GM18498 (cell line): ENCODE measurements around the gene DPP7.
"Not testable (repeated sequence)": the region's sequence is repeated elsewhere in the genome, so short reads cannot be mapped to it uniquely, and the experiment has no call there.

Experiments
- ATAC-seq: cut with Tn5 transposase; IDR thresholded peaks from one replicate; pipeline ENCODE4 v1.9.1; 2021; ENCODE audit warnings: mild to moderate bottlenecking, moderate library complexity; ENCODE audit not compliant: unreplicated experiment

Gene DPP7

DNA sequence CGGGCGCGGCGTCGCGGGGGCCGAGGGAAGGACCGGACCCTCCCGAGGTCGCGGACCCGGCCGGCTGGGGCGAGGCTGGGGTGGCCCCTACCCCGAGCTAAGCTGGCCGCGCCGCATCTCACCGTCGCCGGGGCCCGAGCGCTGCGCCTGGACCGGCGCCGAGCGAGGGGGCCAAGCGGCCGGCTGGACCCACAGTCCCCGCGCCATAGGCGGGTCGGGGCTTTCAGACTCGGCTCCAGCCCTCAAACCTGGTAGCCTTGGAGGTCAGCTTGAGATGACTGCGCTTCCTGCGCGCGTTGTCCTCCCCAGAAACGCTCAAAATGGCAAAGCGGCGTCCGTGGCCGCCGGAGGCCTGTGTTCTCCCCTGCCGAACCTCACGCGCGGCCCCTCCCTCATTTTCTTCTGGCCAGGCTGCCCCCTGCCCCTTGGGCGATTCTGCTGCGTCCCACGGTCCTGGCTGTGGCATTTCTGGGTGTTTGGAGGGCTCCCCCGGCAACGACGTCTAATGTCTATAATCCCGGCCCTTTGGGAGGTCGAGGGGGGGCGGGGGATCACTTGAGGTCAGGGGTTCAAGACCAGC, 15.7 kb upstream of the DPP7 start:
- no peak for ATAC-seq

GRCh38 chr9:137129456-137130175, 15.1 kb upstream of the DPP7 start:
- ATAC-seq: peak; percentile 89

DNA sequence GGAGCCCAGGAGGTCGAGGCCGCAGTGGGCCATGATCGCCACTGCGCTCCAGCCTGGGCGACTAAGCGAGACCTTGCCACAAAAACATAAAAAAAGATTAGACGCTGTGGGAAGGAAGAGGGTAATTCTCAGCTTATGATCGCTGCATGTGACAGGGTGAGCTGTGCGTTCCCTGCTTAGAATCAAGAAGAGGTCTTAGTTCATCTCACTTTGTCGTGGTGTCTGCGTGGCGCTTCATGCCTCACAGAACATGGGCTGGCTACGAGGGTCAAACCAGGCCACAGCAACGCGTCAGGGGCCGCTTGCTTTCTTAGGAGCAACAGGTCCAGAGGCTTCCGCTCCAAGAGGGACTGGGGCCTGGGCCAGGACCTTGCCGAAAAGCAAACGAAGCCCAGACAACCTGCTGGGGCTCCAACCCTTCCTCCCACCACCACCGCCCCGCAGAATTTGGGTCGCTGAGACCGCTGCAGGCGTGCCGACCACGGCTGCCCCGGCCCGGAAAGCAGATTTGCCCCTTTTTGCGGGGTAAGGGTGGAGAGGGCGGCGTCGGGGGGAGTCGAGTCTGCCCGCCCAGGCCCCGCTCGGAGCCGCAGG, 14.4 kb upstream of the DPP7 start:
- ATAC-seq: peak; percentile 6

DNA sequence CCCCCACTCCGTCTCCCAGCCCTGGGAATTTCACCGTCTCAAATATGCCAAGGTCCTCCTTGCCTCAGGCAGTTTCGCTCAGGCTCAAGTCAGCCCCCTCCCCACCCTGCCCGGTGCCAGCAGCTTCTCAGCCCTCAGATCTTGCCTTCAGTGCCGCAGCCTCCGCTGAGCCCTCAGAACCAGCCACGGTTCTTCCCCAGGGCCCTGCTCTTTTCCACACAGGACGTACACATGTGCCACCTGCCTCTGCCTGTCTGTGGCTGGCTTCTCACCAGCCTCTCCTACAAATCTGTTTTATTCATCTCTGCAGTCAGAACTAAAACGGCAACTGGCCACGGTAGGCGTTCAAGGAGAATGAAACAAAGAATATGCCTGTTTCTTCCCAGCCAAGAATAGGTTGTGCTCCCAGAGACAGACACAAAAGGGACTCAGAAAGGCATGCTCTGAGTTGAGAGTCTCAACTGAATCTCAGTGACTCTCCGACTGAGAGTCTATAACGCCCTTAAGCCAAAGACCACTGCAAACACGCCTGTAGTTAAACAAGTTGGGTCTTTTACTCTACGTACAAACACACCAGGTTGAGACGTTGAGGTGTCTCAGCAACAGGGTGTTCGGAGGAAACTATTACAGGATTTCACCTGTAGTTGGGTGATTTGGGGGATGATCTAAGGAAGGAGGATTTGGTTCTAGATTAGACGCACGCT, 13.8 kb upstream of the DPP7 start:
- no peak for ATAC-seq

DNA sequence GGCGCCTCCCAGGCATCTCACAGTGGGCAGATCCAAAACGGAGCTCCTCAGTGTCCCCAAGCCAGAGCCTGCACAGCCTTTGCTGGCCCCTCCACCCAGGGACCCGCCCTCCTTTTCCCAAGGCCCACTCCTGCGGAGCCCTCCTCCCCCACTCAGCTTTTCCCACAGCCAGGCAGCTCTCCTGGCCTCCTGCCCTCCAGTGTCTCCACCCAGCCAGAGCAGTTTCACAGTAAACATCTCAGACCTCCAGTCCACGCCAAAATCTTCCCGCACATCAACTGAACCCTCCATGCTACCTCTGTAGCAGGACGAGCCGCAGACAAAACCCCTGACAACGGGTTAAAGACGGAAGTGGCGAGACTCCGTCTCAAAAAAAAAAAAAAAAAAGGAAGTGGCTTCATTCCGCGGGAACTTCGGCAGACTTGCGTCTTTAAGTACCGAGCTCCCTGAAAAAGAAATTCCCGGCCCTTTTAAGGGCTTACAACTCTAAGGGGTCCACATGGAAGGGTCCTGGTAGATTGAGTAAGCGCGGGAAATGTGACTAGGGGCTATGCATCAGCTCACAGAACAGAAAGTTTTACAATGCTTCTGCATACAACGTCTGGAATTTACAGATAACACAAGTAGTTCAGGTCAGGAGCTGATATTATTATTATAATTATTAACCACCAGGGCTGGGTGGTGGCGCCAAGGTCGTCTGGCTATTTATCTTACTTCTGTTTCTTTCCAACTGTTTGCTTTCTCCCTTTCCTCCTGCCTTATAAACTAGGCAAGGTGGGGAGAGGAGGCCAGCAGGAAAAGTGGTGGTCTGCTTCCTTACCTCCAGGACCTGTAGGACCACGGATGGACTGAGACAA, 13.0 kb upstream of the DPP7 start:
- no peak for ATAC-seq

- ATAC-seq: no peak
Observed at GRCh38 chr9:137126786-137127185, 12.3 kb upstream of the DPP7 start.

- ATAC-seq: not testable (repeated sequence)
Observed at GRCh38 chr9:137123952-137124462, 9.5 kb upstream of the DPP7 start.

GRCh38 chr9:137123468-137123837, 8.9 kb upstream of the DPP7 start:
- ATAC-seq: peak; percentile 40

- ATAC-seq: not testable (repeated sequence)
Observed at GRCh38 chr9:137122796-137123467, 8.4 kb upstream of the DPP7 start.

DNA sequence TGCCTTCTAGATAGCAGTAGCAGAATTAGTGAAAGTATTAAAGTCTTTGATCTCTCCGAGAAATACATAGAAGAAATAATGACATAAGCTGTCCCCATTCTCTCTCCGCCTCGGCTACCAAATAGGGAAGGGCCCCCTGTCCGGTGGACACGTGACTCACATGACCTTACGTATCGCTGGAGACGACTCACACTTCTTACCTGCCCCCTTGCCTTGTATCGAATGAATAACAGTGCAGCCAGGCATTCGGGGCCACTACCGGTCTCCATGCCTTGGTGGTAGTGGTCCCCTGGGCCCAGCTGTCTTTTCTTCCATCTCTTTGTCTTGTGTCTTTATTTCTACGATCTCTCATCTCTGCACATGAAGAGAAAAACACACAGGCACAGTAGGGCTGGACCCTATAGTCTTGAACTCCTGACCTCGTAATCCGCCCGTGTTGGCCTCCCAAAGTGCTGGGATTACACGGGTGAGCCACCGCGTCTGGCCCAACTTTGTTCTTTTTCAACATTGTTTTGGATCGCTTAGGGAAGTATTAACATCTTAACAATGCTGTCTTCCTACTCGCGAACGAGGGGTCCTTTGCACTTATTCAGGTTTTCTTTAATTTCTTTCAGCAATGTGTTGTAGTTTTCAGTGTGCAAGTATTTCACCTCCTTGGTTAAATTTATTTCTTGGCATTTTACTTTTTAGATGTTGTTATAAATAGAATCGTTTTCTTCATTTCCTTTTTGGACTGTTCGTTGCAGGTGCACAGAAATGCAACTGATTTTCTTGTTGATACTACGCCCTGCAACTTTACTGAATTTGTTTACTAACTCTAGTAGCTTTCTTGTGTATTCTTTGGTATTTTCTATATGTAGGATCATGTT, 7.6 kb upstream of the DPP7 start:
- not testable (repeated sequence) for ATAC-seq

DNA sequence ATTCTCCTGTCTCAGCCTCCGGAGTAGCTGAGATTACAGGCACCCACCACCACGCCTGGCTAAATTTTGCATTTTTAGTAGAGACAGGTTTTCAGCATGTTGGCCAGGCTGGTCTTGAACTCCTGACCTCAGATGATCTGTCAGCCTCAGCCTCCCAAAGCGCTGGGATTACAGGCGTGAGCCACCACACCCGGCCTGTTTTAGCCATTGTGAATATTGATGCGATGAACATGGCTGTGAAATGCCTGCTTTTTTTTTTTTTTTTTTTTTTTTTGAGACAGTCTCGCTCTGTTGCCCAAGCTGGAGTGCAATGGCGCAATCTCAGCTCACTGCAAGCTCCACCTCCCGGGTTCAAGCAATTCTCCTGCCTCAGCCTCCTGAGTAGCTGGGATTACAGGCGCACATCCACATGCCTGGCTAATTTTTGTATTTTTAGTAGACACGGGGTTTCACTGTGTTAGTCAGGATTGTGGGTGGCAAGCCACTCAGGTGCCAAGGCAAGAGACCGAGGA, 3.6 kb upstream of the DPP7 start:
- not testable (repeated sequence) for ATAC-seq

- no peak for ATAC-seq
Observed at GRCh38 chr9:137117269-137117731, 2.8 kb upstream of the DPP7 start.

- no peak for ATAC-seq
Observed at GRCh38 chr9:137116728-137117127, 2.2 kb upstream of the DPP7 start.

GRCh38 chr9:137116027-137116507, 1.5 kb upstream of the DPP7 start:
- ATAC-seq: no peak

GRCh38 chr9:137115394-137116026, 977 bp upstream of the DPP7 start:
- no peak for ATAC-seq

DNA sequence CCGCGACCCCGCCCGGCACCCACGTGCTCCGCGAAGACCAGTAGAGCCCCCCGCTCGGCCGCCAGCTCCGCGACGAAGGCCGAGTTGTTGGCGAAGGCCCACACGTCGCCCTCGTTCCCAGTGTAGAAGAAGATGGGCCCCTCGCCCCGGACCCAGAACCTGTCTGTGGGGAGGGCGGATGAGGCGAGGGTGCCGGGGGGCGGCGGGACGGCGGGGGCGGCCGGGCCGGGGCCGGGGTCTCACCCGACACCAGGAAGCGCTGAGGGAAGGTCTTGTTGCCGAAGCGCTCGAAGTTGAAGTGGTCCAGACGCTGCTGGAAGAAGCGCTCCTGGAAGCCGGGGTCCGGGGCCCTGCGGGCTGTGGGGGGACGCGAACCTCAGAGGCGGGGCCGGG, 317 bp downstream of the DPP7 start:
- no peak for ATAC-seq

DNA sequence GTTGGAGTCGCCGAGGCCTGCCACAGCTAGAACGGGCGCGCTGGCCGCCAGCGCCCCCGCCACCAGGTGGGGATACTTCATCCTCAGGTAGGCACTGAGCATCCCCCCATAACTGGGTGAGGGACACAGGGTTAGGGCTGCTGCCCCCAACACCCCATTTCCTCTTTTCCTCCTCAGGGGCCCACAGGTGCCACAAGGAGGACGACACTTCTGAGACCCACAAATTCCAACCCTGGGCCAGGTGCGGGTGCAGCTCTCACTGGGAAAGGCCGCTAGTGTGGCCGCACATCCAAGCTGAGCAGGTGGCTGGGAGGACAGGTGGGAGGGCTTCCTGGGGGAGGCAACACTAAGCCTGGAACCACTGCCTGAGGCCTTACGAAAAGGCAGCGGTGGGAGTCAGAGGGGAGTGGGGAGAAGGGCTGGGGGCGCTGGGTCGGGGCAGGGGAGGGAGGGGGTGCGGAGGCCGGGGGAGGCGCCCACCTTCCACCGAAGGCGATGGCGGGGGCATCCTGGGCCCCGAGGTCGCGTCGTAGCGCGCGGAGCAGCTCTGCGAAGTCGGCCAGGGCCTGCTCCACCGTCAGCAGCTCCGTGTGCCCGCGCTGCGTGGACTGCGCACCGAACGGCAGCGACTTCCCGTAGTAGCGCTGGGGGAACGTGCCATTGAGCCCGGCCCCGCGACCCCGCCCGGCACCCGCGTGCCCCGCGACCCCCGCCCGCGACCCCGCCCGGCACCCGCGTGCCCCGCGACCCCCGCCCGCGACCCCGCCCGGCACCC, 961 bp downstream of the DPP7 start:
- ATAC-seq: no peak
